GM21786 (cell line): Measurements from ENCODE around the gene RNF175.
"Not testable (repeated sequence)": the region's sequence is repeated elsewhere in the genome, so short reads cannot be mapped to it uniquely, and the experiment has no call there.

Source experiments
- ATAC-seq: cut with Tn5 transposase; IDR thresholded peaks from one replicate; pipeline ENCODE4 v1.9.1; 2021; ENCODE audit not compliant: unreplicated experiment

The RNF175 gene

GRCh38 chr4:153684971-153685371 is 74.9 kb downstream of the RNF175 start:
- no peak for ATAC-seq

GRCh38 chr4:153684182-153684970 is 75.4 kb downstream of the RNF175 start, which contains the start of gene TLR2:
Gene TLR2, plus strand, starts transcription at chr4:153684280. Its CDS starts 18,628 bp downstream, at chr4:153702908.
- peak; percentile 77 for ATAC-seq

GRCh38 chr4:153683763-153684181 is 76.1 kb downstream of the RNF175 start:
- ATAC-seq: no peak

DNA sequence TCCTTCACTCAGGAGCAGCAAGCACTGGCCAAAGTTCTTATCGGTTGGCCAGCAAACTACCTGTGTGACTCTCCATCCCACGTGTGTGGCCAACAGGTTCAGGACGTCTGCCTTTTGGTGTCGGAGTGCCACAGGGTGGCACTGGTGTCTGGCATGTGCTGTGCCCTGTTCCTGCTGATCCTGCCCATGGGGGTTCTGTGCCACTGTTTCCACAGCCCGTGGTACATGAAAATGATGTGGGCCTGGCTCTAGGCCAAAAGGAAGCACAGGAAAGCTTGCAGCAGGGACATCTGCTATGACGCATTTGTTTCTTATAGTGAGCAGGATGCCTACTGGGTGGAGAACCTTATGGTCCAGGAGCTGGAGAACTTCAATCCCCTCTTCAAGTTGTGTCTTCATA is 80.3 kb downstream of the RNF175 start:
- no peak for ATAC-seq

GRCh38 chr4:153676984-153677383 is 82.8 kb downstream of the RNF175 start:
- ATAC-seq: no peak

GRCh38 chr4:153676486-153676885 is 83.3 kb downstream of the RNF175 start:
- ATAC-seq: no peak

GRCh38 chr4:153669838-153670237 is 90.0 kb downstream of the RNF175 start:
- ATAC-seq: no peak

GRCh38 chr4:153668647-153669046 is 91.2 kb downstream of the RNF175 start:
- ATAC-seq: no peak

DNA sequence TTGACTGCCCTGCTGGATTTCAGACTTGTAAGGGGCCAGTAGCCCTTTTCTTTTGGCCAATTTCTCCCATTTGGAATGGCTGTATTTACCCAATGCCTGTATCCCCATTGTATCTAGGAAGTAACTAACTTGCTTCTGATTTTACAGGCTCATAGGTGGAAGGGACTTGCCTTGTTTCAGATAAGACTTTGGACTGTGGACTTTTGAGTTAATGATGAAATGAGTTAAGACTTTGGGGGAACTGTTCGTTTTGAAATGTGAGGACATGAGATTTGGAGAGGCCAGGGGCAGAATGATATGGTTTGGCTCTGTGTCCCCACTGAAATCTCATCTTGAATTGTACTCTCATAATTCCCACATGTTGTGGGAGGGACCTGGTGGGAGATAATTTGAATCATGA is 93.3 kb downstream of the RNF175 start:
- not testable (repeated sequence) for ATAC-seq

DNA sequence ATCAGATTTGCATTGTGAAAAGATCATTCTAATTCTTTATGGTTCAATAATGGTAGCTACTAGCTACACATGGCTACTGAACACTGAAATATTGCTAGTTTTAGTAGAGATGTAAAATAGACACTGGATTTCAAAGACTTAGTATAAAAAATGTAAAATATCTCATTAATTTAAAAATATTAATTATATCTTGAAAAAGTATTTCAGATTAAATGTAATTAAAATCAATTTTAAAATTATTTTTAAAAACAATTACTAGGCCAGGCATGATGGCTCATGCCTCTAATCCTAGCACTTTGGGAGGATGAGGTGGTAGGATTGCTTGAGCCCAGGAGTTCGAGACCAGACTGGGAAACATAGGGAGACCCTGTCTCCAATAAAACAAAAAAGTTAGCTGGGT is 96.2 kb downstream of the RNF175 start:
- ATAC-seq: no peak

DNA sequence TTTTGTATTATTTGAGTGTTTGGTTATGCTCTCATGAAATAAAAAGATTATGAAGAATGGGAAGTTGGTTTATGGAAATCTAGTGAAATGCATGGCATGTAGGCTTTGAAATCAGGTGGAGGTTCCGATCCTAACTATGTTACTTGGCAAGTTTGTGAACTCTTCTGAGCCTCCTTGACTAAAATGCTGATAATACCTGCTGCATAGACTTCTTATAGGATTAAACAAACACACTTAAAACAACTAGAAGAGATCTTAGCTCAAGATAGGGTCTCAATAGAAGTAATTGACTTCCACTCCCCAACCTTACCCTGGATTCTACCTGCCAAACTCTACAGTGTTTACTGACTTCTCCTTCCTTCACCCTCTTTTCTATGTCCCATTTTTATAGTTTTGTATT is 97.9 kb downstream of the RNF175 start:
- no peak for ATAC-seq

DNA sequence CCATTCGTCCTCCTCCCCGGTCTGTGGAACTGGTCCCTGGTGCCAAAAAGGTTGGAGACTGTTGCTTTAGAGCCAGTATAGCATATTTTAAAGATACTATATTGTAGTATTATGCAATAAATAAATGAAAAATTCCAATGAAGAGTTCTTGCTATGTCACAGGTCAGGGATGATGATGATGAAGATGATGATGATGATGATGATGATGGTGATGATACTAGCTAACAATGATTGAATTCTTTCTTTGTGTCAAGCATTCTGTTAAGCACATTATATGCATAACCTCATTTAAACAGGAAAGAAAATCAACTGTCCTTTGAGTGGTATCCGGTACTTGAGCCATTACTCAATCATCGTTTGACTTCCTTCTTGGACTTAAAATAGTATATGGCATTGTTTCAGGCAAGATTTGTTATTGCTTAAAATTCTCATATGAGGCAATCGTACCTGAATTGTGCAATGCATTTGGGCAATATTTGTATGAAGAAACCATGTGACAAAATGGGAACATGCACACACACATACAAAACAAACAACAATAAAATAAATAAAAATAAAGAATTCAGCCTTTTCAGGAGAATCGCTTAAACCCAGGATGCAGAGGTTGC is 98.5 kb downstream of the RNF175 start:
- ATAC-seq: no peak
